ENCODE data around the gene NUAK1. TPM values are rescaled to one million over a fixed set of nuclear protein-coding genes. Genes with fewer than 3 reads are reported as not detected.

The NUAK1 gene
- total RNA-seq, 1 experiment from 2014 or later: 10.1 TPM

- Histone ChIP-seq H2BK15ac (ENCODE audit: low read depth, low read length) (no peak overlapping the region), H2AFZ (ENCODE audit: low read length) (no peak overlapping the region), H3K4ac (ENCODE audit: low read depth, low read length) (no peak overlapping the region), H4K20me1 (ENCODE audit: control insufficient read depth, insufficient read depth, insufficient read length) (no peaks in the 10 kb centered on the region), H3K23me2 (ENCODE audit: insufficient read length, low read depth, low read length, poor library complexity, severe bottlenecking) (no peaks in the 10 kb centered on the region), H4K8ac (replicated peaks; ENCODE audit: insufficient read length, low read depth, low read length) (no peak overlapping the region), H3K9ac (ENCODE audit: extremely low read depth, insufficient read length, low read length) (no peak overlapping the region), H4K91ac (ENCODE audit: insufficient read length, low read depth, low read length) (no peak overlapping the region), H3K4me1 (ENCODE audit: insufficient read depth, low read length) (no peaks in the 10 kb centered on the region), H3K9me3 (ENCODE audit: control insufficient read depth, low read depth, low read length) (no peaks in the 10 kb centered on the region), H2BK5ac (ENCODE audit: insufficient read length, low read length) (no peak overlapping the region), H3K14ac (ENCODE audit: insufficient read depth, low read length) (no peak overlapping the region), H3K4me2 (ENCODE audit: insufficient read depth, insufficient read length, low read length) (no peak overlapping the region), H2BK12ac (ENCODE audit: insufficient read length, low read depth, low read length) (no peak overlapping the region), H3K23ac (ENCODE audit: insufficient read length, low read depth, low read length) (no peak overlapping the region), H2BK120ac (ENCODE audit: low read depth, low read length, poor library complexity, severe bottlenecking) (no peak overlapping the region), H3T11ph (ENCODE audit: low read length) (no peak overlapping the region), H3K56ac (ENCODE audit: insufficient read length, low read depth, low read length) (no peak overlapping the region), H3K79me2 (ENCODE audit: insufficient read depth, low read length) (no peaks in the 10 kb centered on the region; the same call in 1 of the 2 replicates), H3K18ac (ENCODE audit: insufficient read length, low read depth, low read length) (no peak overlapping the region), H3K79me1 (ENCODE audit: insufficient read depth, low read depth, low read length, poor library complexity, severe bottlenecking) (no peaks in the 10 kb centered on the region), H2AK5ac (ENCODE audit: insufficient read length, low read length) (no peak overlapping the region), H4K5ac (ENCODE audit: insufficient read length, low read depth, low read length) (no peak overlapping the region), H3K27ac (ENCODE audit: insufficient read length, low read depth, low read length) (no peak overlapping the region), H3K27me3 (ENCODE audit: insufficient read depth, low read length) (no peaks in the 10 kb centered on the region), H2BK20ac (ENCODE audit: low read depth, low read length, poor library complexity, severe bottlenecking) (no peak overlapping the region)
- TF ChIP-seq CTCF (conservative IDR thresholded peaks at IDR 0.05): no peak
- Mint-ChIP-seq H3K36me3 (ENCODE audit: insufficient read depth in 1 of 3, low read depth in 3 of 3) (no peaks in the 10 kb centered on the region), H3K27me3 (ENCODE audit: low read depth) (no peaks in the 10 kb centered on the region), H3K4me3 (no peak overlapping the region), H3K4me1 (peaks cover 8 to 10% of the 10 kb centered on the region in 2 experiments), H3K9me3 (no peaks in the 10 kb centered on the region), H3K27ac (no peak overlapping the region)
- no CpG with 5 or more reads among the region's 3 CpGs for WGBS (ENCODE audit: extremely low coverage, insufficient read length, low lambda C conversion rate)
- no peak for DNase-seq
Observed at GRCh38 chr12:106179086-106179485, 40.3 kb upstream of the NUAK1 start.

All from H9 (cell line).